Hematopoietic multipotent progenitor cell treated with erythropoietin and hydrocortisone succinate and interleukin-3 and kit ligand, for 4 days (in vitro differentiated cells): ENCODE results near the gene TTI1.

ENCODE experiments used
- DNase-seq: peaks from one replicate; pipeline ENCODE4 v3.0.0-alpha.2; 2015

Gene TTI1

DNA sequence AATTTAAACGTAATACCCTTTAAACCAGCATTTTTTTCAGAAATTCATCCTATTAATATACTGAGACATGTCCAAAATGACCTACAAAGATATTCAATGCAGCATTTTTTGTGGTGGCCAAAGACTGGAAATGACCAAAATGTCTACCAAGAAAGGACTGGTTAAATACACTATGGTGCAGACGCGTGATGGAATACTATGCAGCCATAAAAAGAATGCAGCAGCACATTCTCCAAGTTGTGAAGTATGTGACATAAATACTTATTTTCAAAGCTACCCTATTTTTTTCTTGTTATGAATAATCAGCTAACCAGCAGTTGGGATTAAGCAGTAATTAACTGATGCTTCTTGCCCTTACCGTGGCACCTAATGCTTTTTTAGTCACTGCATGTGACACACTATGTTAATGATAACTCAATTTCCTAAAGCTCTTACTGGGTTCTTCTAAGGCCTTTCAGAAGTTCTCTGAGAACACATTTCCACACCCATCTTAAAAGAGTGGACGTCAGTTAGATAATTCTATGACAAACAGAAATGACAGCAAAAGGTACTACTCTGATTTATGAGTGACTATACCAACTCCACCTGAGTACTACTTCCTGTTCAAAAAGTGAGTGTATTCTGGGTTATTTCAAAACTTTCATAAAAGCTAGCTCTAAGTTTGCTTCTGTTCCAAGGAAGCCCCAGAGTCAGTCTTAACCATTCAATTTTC is 24.9 kb downstream of the TTI1 start:
- DNase-seq, result no peak

DNA sequence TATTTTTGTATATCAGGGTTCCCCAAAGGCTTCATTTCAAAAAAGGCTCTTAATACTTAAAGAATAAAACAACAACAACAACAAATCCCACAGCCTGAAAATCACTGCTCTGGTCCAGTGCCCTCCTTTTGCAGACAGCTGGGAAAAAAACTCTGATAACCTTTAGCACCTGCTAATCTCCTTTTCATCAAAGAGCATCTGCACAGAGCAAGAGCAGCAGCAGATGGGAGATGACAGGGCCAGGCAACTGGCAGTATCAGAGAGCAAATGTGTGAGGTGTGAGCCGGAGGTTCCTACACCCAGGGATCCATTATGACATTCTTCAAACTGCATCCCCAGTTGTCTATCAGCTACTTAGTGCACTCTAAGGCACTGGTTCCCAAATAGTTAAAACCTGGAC is 25.7 kb downstream of the TTI1 start:
- DNase-seq, result no peak

- DNase-seq, result no peak
Observed at GRCh38 chr20:38005903-38006302, 27.4 kb downstream of the TTI1 start.

DNA sequence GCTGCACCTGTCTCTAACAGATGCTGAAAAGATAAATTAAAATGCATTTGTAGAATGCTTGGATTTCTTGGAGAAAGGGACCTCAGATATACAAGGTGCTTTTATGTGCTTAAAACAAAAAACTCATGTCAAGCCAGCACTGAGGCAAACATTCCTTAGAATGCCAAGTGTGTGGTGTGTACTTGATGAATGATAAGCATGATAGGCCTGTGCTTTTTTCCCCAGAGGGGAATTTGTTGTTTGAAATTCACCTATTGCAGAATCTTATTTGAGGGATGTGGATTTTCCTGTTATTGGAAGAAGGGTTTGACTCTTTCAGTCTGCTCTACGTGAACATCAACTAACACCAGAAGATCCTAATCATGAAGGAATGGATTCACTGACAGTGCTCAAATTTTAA is 28.8 kb downstream of the TTI1 start:
- DNase-seq, result no peak

GRCh38 chr20:38002422-38002821 is 30.8 kb downstream of the TTI1 start:
- DNase-seq, result no peak

DNA sequence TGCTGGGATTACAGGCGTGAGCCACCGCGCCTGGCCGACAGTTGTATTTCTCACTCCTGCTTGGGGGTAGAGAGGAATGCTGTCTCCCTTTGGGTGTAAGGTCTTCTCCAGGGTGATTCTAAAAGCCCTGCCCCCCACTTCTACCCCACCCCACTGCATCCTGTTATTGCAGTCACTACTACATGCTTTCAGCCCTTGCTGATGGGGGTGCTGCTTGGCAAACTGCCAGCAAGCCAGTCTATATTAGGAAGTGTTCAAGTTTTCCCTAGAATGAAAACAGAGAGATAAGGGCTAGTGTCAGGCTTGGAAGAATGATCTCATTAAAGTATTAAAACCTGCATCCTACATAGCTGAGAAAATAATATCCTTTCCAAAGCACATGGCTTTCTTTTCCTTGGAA is 31.3 kb downstream of the TTI1 start:
- DNase-seq, result peak; percentile 29

- DNase-seq, result no peak
Observed at GRCh38 chr20:38001173-38001875, 31.9 kb downstream of the TTI1 start.

DNA sequence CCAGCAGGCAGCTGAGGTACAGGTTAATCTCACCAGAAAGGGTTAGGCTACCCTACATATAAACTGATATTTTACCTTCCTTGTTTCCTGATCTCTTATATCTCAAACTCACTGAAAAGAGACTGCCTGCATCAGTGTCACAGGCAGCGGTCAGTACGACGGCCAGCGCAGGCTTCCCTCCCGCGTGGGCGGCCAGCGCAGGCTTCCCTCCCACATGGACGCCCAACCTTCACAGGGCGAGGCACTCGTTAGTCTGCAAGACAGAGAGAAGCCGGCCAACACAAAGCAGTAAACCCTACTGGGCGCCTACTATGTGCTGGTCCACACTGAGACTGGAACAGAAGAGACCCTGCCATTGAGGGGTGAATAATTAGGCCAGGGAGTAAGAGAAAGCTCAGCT is 33.0 kb downstream of the TTI1 start:
- DNase-seq, result no peak

DNA sequence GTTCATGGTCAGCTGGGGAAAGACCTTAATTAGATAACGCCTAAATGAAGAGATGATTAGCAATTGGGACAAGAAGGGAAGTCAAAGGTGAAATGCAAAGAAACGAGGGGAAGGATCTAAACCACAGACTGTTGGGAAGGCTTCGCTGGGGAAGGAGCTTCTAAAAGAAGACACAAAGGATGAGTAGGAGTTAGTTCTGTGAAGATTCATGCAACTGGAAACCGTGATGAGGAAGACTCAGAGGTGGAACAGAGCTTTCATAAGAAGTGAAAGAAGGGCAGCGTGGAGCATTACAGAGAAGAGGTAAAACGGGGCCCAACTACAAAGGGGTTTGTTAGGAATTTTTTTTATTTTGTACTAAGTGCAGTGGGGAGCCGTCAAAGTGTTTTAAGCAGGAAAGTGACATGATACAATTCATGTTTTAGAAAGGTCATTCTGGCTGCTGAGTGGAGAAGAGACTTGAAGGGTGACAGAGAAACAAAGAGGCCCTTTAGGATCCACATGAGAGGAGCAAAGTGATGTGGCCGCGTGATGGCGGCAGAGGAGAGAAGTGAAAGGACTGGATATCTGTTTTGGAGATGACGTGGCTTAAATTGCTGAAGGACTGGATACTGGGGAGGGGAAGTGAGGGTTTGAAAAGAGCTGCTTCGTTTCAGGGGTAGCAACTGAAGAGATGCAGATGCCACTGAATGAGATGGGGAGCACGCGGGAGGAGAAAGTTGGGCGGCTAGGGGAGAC is 33.6 kb downstream of the TTI1 start:
- no peak for DNase-seq

- no peak for DNase-seq
Observed at GRCh38 chr20:37997516-37997915, 35.7 kb downstream of the TTI1 start.

- DNase-seq, result no peak
Observed at GRCh38 chr20:37995856-37996605, 37.2 kb downstream of the TTI1 start.

DNA sequence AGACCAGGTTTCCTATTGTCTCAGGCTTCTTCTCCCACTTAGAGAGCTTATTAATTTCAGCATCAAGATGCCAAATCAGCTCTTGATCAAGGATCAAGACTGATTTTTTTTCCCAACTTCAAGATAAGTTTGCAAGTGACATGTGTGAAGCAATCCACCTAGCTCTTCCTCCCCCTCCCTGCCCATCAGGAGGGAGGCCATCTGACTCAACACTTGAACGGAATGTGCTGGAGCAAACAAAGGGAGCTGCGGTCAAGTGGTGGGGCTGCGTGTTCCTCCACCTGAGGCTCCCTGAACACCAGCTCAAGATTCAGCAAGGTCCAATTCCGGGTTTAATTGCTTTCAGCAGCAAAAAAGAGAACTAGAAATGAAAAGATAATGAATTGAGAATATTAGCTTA is 38.7 kb downstream of the TTI1 start:
- DNase-seq, result no peak

DNA sequence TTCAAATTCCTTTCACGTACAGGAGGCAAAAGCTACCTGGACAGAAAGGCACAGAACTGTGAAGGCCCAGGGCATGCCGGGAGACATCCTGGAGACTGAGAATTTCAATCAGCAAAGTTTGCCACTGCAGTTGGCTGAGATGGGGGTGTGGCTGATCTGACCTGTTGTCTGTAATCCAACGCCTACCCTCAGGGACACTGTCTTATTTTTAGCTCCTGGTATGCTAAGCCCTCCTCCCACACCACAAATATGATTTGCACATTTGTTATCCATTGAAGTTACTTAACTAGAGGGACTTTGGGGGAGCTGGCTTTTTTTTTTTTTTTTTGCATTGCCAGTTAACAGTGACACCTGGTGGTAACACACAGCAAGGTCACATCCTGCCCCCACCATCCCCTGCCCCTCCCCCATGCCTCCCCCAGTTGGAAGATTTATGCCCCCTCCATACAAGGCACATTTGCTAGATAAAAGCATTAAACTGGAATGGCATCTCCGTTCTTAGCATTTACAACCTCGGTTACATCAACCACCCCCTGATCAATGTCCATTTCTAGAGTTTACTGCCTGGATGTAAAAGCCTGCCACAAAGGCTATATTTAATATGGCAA is 40.4 kb downstream of the TTI1 start:
- DNase-seq, result peak; percentile 67

GRCh38 chr20:37991908-37992307 is 41.3 kb downstream of the TTI1 start:
- no peak for DNase-seq

DNA sequence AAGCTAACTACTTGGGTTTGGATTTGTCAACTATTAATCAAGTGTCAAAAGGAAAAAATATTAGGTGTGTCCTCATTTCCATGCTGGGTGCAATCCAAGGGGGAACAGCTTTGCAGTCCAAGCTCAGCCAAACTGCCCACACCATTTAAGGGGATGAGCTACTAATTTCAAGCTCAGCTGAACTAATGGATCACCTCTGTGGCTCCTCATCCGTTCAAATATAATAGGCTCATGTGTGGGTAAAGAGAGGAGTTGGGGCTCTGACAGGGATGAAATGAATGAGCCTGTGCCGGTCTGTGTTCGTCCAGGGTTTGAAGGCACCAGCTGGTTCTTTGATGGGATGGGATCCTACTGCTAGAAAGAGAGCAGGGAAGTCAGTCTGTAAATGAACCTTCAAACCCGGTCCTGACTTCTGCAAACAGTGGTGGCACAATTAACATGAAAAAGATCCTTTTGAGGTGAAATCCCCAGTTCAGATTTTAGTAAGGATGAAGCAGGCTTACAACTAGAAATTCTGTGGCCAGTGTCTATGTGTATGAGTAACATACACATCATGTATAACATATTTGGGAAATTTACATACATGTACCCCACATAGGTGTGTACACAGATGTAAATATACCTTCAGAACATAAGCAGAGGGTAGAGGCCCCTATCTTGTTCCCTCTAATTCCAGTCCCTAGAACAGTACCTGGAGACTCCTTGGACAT is 41.9 kb downstream of the TTI1 start:
- DNase-seq, result no peak

DNA sequence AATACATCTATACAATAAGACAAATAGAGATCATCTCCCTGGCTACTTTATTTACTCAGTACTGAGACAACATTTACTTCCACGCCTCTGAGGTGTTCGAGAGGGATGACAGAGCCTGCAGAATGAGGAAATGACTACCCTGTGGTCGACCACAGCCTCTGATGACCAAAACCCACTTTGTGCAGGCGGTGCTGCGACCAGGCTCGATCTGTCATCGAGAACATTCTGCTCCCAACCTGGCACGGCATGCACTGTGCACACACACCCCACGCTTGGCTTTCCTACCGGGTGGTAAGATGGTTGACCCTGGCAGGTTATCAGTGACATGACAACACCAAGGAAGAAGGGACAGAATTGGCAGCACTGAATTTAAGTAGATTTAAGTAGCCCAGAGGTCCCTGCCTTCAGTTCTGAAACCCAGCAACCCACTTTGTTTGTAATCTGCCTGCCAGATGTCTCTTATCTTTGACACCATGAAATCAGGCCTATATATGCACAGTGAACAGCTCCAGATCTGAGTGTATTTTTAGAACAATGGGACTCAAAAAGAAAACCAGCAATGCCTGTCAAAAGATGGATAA is 42.6 kb downstream of the TTI1 start:
- peak; percentile 89 for DNase-seq

DNA sequence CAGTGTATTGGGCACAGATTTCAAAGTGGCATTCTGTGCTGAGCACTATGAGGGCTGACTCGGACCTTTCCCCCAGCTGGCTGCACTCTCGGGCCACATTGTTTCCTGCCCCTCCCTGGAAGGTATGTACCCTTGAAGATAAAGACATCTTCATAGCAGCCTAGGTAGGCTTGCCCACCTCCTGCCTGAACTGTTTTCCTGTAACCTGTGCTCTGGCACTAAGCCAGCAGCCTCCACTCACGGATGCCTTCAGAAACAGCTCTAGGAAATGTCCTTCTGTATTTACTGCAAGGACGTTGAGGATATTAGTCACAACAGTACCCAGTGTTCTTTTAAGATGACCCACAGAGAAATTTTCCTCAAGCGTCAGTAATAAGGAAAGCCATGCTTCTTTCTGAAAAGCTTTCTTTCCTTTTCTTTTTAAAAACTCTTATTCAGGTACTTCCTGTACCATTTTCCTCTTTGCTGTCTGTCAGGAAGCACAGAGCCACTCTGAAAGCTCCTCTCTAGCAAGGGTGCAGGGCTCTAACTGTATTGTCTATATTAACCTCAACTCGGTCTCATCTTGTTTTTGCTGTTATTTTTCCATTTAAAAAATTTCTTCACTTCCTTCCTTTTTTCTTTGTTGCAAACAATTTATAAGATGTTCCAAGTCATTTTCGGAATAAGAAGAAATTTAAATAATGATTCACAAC is 43.5 kb downstream of the TTI1 start:
- DNase-seq, result no peak

DNA sequence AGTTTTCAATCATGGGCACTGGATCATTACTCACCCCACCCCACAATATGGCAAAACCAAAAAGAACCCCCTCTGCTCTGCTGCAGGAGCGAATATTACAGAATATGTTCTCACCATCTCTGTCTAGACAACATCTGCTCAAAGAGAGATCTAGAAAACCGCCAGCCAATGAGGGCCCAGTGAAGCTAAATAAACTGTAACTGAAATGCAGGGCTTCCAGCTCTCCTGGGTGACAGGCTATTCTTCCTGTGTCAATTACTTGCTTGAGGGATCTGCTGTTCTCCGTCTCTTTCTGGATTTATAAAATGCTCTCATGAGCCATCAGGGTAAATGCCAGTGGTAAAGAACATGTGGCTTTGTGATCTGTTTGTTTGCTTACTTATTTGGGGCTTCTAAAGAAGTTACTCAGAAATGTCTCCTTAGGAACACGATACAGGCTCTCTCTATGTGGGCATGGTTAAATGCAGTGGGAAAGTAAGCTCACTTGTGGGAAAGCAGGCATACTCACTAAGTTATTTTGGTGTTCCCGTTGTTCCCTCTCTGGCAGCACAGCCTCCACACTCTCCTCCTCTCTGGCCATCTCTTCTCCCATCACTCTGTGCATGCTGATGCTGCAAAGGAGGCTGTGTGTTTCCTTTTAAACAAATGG is 44.8 kb downstream of the TTI1 start:
- no peak for DNase-seq

DNA sequence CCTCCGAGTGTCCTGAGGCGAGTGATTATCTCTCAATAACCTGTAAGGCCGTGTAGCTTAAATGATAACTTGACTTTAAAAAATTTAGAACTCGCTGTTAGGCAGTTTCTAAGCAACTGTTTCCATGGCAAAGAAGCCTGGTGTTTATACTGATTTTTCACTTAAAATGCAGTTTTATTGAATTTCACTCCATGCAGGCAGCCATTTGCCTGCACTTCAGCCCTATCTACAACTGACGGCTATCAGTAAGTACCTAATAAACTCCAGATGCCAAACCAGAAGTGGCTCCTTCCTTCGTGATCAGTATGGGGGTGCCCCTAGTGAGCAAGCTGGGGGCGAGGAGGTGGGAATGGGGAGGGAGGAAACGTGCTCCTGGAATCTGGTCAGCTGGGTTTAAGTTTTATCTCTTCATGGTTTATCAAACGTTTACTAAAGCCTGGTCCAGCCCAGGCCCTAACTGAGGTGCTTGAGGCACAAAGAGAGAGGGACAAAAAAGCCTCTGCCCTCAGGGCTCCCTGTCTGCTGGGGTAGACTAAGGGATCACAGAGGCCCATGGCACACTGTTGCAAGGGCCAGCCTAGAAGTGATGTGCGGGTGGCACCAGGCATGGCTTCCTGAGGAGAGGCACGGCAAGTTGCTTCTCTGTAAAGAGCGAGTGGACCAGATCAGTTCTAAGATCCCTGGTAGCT is 45.5 kb downstream of the TTI1 start:
- peak; percentile 42 for DNase-seq
